WTC11 (cell line): ENCODE data around the gene ANTXR1. TPM values are rescaled to one million over a fixed set of nuclear protein-coding genes. Genes with fewer than 3 reads are reported as not detected.

Source experiments
- ATAC-seq: fragments of 200-7000 bp; cut with Tn5 transposase; 2 replicates; pipeline ENCODE4 v1.10.0; 2021; ENCODE audit warnings: mild to moderate bottlenecking, moderate library complexity
- CTCF ChIA-PET: fragments of 300-600 bp; sonication (Branson Sonifier 250); formaldehyde crosslinking; loops from one replicate; lab custom pipeline; 2021; ENCODE audit warnings: antibody characterized with exemption; lab: Charles Lee
- POLR2A ChIA-PET: fragments of 350-600 bp; sonication (Branson Sonifier 250); formaldehyde crosslinking; loops from one replicate; lab custom pipeline; 2021; ENCODE audit warnings: antibody characterized with exemption; lab: Charles Lee
- DNase-seq: peaks from one replicate; pipeline ENCODE4 v3.0.0; 2021; ENCODE audit warnings: low spot score
- H3K27ac Mint-ChIP-seq: 2 replicates; pipeline ENCODE4 v1.8.0; 2021; ENCODE audit warnings: mixed read lengths
- H3K27me3 Mint-ChIP-seq: 2 replicates; pipeline ENCODE4 v1.8.0; 2021; ENCODE audit warnings: low read depth, mild to moderate bottlenecking, moderate library complexity, mixed read lengths
- H3K36me3 Mint-ChIP-seq: 2 replicates; pipeline ENCODE4 v1.8.0; 2021; ENCODE audit warnings: mixed read lengths
- H3K4me1 Mint-ChIP-seq: 2 replicates; pipeline ENCODE4 v1.8.0; 2022; ENCODE audit warnings: mixed read lengths
- H3K4me3 Mint-ChIP-seq: 2 replicates; pipeline ENCODE4 v1.8.0; 2021; ENCODE audit warnings: mild to moderate bottlenecking, moderate library complexity, mixed read lengths
- H3K9me3 Mint-ChIP-seq: 2 replicates; pipeline ENCODE4 v1.8.0; 2021; ENCODE audit warnings: mixed read lengths
- CBFB ChIP-seq: sonication (generic); formaldehyde crosslinking; IDR thresholded peaks from 2 replicates; pipeline ENCODE4 v1.8.1; 2022; ENCODE audit warnings: mild to moderate bottlenecking, low read depth, missing genetic modification reagents
- CREB1 ChIP-seq: sonication (generic); formaldehyde crosslinking; IDR thresholded peaks from 2 replicates; pipeline ENCODE4 v1.8.0; 2023; ENCODE audit warnings: mild to moderate bottlenecking, missing genetic modification reagents
- ELF4 ChIP-seq: sonication (generic); formaldehyde crosslinking; IDR thresholded peaks from 2 replicates; pipeline ENCODE4 v1.8.1; 2022; ENCODE audit warnings: low read depth, mild to moderate bottlenecking, moderate library complexity, missing genetic modification reagents
- FOXP1 ChIP-seq: sonication (generic); formaldehyde crosslinking; IDR thresholded peaks from 2 replicates; pipeline ENCODE4 v1.8.0; 2022; ENCODE audit warnings: missing genetic modification reagents, mild to moderate bottlenecking, moderate library complexity, borderline replicate concordance
- GRHL2 ChIP-seq: fragments of 250-450 bp; sonication (Bioruptor Pico); IDR thresholded peaks from 2 replicates; pipeline ENCODE4 v1.8.0; 2022; ENCODE audit warnings: mild to moderate bottlenecking, moderate library complexity; ENCODE audit not compliant: insufficient replicate concordance, severe bottlenecking
- HMGA2 ChIP-seq: fragments of 250-450 bp; sonication (Bioruptor Pico); IDR thresholded peaks from 2 replicates; pipeline ENCODE4 v1.4.0; 2021; ENCODE audit warnings: mild to moderate bottlenecking, moderate library complexity
- KAT7 ChIP-seq: sonication (generic); formaldehyde crosslinking; IDR thresholded peaks from 2 replicates; pipeline ENCODE4 v1.8.1; 2023; ENCODE audit warnings: missing genetic modification reagents, mild to moderate bottlenecking, borderline replicate concordance
- TCF7 ChIP-seq: sonication (generic); formaldehyde crosslinking; IDR thresholded peaks from 2 replicates; pipeline ENCODE4 v1.8.0; 2022; ENCODE audit warnings: mild to moderate bottlenecking, low read depth, missing genetic modification reagents, moderate library complexity
- TEAD1 ChIP-seq: sonication (generic); formaldehyde crosslinking; IDR thresholded peaks from 2 replicates; pipeline ENCODE4 v1.8.0; 2022; ENCODE audit warnings: mild to moderate bottlenecking, missing genetic modification reagents
- ZNF121 ChIP-seq: sonication (generic); formaldehyde crosslinking; IDR thresholded peaks from 2 replicates; pipeline ENCODE4 v1.8.0; 2023; ENCODE audit warnings: missing genetic modification reagents
- ZNF138 ChIP-seq: sonication (generic); formaldehyde crosslinking; conservative IDR thresholded peaks from 2 replicates; pipeline ENCODE4 v1.8.1; 2022; ENCODE audit warnings: mild to moderate bottlenecking, moderate library complexity, missing genetic modification reagents
- ZNF232 ChIP-seq: sonication (generic); formaldehyde crosslinking; IDR thresholded peaks from 2 replicates; pipeline ENCODE4 v1.8.0; 2022; ENCODE audit warnings: mild to moderate bottlenecking, missing genetic modification reagents
- ZNF263 ChIP-seq: sonication (generic); formaldehyde crosslinking; IDR thresholded peaks from 2 replicates; pipeline ENCODE4 v1.8.1; 2022; ENCODE audit warnings: low read depth, mild to moderate bottlenecking, moderate library complexity, missing genetic modification reagents
- total RNA-seq: library from RNA; stranded (reverse); gene quantifications from 3 replicates; pipeline ENCODE4 v1.2.3, GENCODE V29; 2021
- TF ChIP-seq, protein P1 (sequence below): sonication (generic); formaldehyde crosslinking; IDR thresholded peaks from 2 replicates; pipeline ENCODE4 v1.8.1; 2023; ENCODE audit warnings: mild to moderate bottlenecking, missing genetic modification reagents
- TF ChIP-seq, protein P2 (sequence below): sonication (generic); formaldehyde crosslinking; IDR thresholded peaks from 2 replicates; pipeline ENCODE4 v1.8.1; 2023; ENCODE audit warnings: mild to moderate bottlenecking, moderate library complexity, missing genetic modification reagents
- TF ChIP-seq, protein P3 (sequence below): sonication (generic); formaldehyde crosslinking; IDR thresholded peaks from 2 replicates; pipeline ENCODE4 v1.8.1; 2023; ENCODE audit warnings: mild to moderate bottlenecking, missing genetic modification reagents, moderate library complexity
- TF ChIP-seq, protein P4 (sequence below): fragments of 200-600 bp; IDR thresholded peaks from 2 replicates; pipeline ENCODE4 v1.8.0; 2022; ENCODE audit warnings: antibody characterized with exemption

The ANTXR1 gene
- total RNA-seq, 1 experiment from 2014 or later: 30.0 TPM

DNA sequence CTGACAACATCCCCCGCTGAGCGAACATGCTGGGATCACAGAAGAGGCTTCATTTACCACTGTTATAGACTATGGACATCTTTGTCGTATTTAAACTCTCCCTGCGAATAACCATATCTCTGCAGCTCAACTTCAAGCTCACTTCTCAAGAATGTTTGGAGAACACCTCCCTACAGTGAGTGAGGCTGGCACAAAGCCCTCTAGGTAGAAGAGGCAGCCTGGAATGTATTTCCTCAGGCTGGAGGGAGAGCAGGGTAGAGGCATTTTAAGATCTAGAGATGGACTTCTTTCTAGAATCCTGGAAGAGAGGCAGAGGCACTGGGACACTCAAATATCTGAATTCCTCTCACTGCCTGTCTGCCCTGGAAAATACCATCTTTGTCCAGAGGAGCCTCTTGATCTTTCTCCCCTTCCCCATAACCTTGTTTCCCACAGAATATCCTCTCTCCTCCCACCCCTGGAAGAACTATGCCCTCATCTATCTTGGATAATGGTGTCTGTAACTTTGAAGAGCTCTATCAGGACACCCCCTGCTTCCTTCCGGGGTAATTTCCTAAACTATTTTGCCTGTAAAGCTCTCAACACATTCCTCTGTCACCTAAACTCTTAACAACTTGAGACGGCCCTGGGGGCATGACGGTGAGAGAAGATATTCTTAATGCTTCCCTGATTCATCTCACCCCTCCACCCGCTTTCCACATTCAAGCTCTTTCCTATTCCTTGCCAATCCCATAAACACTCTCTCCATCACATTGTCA, 2.4 kb upstream of the ANTXR1 start (continued):
- TF ChIP-seq TCF7 (no peak), HMGA2 (CRISPR knock-in tag) (no peak), ELF4 (CRISPR knock-in tag) (no peak), ZNF232 (no peak)
- TF ChIP-seq, all 79 proteins: peak for 0

DNA sequence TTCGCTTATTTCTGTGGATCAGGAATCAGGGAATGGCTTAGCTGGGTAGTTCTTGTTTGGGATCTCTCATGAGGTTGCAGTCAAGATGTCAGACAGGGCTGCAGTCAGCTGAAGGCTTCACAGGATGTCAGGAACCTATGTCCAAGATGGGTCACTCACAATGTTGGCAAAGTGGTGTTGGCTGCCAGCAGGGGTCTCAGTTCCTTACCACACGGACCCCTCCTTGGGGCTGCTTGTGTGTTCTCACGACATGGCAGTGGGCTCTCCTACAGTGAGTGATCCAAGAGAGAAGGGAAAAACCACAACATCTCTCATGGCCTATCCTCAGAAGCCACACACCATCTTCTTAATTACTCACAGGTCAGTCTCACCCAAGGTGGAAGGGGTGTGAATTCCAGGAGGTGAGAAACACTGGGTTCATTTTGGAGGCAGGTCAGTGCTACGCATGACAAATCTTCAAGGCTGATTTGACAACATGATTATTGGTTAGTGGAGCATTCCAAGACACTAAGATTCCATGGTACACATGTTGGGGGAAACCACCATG, 1.3 kb upstream of the ANTXR1 start:
- peaks cover 16% of the 10 kb centered on the region for H3K4me1 Mint-ChIP-seq
- POLR2A ChIA-PET: no interaction called here

DNA sequence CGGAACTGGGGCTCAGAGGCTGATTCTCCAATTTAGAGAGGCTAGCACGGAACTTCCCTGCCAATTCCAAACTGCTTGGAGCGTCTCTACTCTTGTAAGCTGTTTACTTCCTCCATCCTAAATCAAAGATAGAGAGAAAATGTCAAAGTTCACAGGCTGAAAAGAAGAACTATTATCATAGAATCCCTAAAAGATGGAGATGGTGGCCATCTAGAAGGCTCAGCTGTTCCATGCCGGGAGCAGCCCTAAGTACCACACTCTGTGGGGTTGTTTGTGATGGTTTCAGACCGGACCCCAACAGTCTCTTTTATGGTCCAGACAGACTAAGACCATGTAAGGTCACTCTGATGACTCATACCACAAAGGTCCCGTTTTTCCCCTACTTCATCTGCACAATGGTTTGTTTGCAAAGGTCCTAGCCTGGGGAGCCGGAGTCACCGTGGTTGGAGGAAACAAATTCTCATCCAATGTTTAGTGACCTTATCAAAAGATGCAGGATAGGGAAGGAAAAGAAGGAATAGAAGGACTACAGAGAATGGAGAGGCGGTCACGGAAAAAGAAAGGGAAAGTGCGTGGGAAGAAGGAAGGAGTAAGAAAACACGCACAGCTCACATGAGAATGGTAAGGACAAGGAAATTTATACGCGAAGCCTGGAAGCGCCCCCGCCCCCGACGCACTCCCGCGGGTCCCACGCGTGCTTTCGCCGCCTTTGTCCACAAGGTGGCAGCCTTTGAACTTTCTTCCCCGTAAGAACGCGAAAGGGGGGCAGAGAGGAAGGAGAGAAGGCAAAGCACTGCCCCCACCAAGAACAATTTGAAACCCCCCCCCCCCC, 453 bp upstream of the ANTXR1 start:
- DNase-seq: no peak

More for the DNA sequence above, 1.3 kb upstream of the ANTXR1 start:
- Mint-ChIP-seq H3K4me3 (no peak overlapping the region), H3K27ac (no peak overlapping the region)
- TF ChIP-seq TEAD1 (CRISPR knock-in tag) (no peak), ZNF263 (CRISPR knock-in tag) (no peak), FOXP1 (CRISPR knock-in tag) (no peak), CREB1 (no peak), ZNF121 (CRISPR knock-in tag) (no peak), GRHL2 (no peak), KAT7 (no peak), CBFB (CRISPR knock-in tag) (no peak)
- TF ChIP-seq, protein P1, sequence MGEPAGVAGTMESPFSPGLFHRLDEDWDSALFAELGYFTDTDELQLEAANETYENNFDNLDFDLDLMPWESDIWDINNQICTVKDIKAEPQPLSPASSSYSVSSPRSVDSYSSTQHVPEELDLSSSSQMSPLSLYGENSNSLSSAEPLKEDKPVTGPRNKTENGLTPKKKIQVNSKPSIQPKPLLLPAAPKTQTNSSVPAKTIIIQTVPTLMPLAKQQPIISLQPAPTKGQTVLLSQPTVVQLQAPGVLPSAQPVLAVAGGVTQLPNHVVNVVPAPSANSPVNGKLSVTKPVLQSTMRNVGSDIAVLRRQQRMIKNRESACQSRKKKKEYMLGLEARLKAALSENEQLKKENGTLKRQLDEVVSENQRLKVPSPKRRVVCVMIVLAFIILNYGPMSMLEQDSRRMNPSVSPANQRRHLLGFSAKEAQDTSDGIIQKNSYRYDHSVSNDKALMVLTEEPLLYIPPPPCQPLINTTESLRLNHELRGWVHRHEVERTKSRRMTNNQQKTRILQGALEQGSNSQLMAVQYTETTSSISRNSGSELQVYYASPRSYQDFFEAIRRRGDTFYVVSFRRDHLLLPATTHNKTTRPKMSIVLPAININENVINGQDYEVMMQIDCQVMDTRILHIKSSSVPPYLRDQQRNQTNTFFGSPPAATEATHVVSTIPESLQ: no peak
- TF ChIP-seq, protein P2, sequence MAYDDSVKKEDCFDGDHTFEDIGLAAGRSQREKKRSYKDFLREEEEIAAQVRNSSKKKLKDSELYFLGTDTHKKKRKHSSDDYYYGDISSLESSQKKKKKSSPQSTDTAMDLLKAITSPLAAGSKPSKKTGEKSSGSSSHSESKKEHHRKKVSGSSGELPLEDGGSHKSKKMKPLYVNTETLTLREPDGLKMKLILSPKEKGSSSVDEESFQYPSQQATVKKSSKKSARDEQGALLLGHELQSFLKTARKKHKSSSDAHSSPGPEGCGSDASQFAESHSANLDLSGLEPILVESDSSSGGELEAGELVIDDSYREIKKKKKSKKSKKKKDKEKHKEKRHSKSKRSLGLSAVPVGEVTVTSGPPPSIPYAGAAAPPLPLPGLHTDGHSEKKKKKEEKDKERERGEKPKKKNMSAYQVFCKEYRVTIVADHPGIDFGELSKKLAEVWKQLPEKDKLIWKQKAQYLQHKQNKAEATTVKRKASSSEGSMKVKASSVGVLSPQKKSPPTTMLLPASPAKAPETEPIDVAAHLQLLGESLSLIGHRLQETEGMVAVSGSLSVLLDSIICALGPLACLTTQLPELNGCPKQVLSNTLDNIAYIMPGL: no peak
- TF ChIP-seq, protein P3, sequence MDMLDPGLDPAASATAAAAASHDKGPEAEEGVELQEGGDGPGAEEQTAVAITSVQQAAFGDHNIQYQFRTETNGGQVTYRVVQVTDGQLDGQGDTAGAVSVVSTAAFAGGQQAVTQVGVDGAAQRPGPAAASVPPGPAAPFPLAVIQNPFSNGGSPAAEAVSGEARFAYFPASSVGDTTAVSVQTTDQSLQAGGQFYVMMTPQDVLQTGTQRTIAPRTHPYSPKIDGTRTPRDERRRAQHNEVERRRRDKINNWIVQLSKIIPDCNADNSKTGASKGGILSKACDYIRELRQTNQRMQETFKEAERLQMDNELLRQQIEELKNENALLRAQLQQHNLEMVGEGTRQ (CRISPR knock-in tag): no peak
- TF ChIP-seq, all 79 proteins: peak for 0
- CTCF ChIA-PET: interaction anchor here (0.9 to 1.1 kb wide), 2 partner anchors 68 kb away, joined by 4 to 5 read pairs; no protein-coding TSS in a partner anchor
- Mint-ChIP-seq H3K27me3 (peaks cover 32% of the 10 kb centered on the region), H3K9me3 (no peaks in the 10 kb centered on the region), H3K36me3 (no peaks in the 10 kb centered on the region)
- DNase-seq (no peak), ATAC-seq (no peak)

More for the DNA sequence above, 453 bp upstream of the ANTXR1 start:
- ChIA-PET CTCF (interaction anchor here (0.6 to 1.3 kb wide), 13 partner anchors 16 to 588 kb away, joined by 3 to 8 read pairs (median 4); no protein-coding TSS in a partner anchor), POLR2A (interaction anchor here (0.6 kb wide), 1 partner anchor 634 kb away, joined by 5 read pairs; no protein-coding TSS in a partner anchor)
- H3K27me3 Mint-ChIP-seq: peaks cover 32% of the 10 kb centered on the region
- peaks cover 21% of the 10 kb centered on the region for H3K4me1 Mint-ChIP-seq
- no peaks in the 10 kb centered on the region for H3K9me3 Mint-ChIP-seq
- H3K27ac Mint-ChIP-seq: no peak overlapping the region
- ATAC-seq: no peak; the same call in 1 of the 2 replicates
- TF ChIP-seq ZNF138 (CRISPR knock-in tag): no peak
- TF ChIP-seq, protein P4, sequence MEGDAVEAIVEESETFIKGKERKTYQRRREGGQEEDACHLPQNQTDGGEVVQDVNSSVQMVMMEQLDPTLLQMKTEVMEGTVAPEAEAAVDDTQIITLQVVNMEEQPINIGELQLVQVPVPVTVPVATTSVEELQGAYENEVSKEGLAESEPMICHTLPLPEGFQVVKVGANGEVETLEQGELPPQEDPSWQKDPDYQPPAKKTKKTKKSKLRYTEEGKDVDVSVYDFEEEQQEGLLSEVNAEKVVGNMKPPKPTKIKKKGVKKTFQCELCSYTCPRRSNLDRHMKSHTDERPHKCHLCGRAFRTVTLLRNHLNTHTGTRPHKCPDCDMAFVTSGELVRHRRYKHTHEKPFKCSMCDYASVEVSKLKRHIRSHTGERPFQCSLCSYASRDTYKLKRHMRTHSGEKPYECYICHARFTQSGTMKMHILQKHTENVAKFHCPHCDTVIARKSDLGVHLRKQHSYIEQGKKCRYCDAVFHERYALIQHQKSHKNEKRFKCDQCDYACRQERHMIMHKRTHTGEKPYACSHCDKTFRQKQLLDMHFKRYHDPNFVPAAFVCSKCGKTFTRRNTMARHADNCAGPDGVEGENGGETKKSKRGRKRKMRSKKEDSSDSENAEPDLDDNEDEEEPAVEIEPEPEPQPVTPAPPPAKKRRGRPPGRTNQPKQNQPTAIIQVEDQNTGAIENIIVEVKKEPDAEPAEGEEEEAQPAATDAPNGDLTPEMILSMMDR: peak; percentile 54; the same call in 1 of the 2 replicates
- H3K36me3 Mint-ChIP-seq: no peaks in the 10 kb centered on the region
- peak overlapping the region; percentile 74 for H3K4me3 Mint-ChIP-seq
